Subcutaneous abdominal adipose tissue (tissue), 5 donors: Measurements from ENCODE around the gene TESK2.

Experiments
- H3K27ac ChIP-seq: one replicate; pipeline ENCODE4 v1.7.0; 2013; ENCODE audit warnings: low read depth, mild to moderate bottlenecking, inconsistent platforms, low read length, moderate library complexity
- H3K27me3 ChIP-seq, 5 donors: one replicate each; pipeline ENCODE4 v1.7.0; 2013; ENCODE audit warnings: low read length in 5 of 5, inconsistent platforms in 1 of 5; ENCODE audit not compliant: control insufficient read depth in 5 of 5, insufficient read depth in 4 of 5
- H3K36me3 ChIP-seq, 5 donors: one replicate each; pipeline ENCODE4 v1.7.0; 2013; ENCODE audit warnings: low read length in 5 of 5; ENCODE audit not compliant: control insufficient read depth in 5 of 5, insufficient read depth in 5 of 5
- H3K4me1 ChIP-seq, 5 donors: one replicate each; pipeline ENCODE4 v1.7.0; 2013; ENCODE audit warnings: low read length in 5 of 5, mild to moderate bottlenecking in 3 of 5, moderate library complexity in 1 of 5; ENCODE audit not compliant: control insufficient read depth in 5 of 5, insufficient read depth in 5 of 5
- H3K4me3 ChIP-seq, 5 donors: one replicate each; pipeline ENCODE4 v1.7.0; 2013; ENCODE audit warnings: low read length in 5 of 5, low read depth in 1 of 5
- H3K9ac ChIP-seq, 5 donors: one replicate each; pipeline ENCODE4 v1.7.0; 2013; ENCODE audit warnings: low read length in 5 of 5, mild to moderate bottlenecking in 4 of 5, moderate library complexity in 3 of 5
- H3K9me3 ChIP-seq, 5 donors: one replicate each; pipeline ENCODE4 v1.7.0; 2013; ENCODE audit warnings: low read length in 5 of 5; ENCODE audit not compliant: control insufficient read depth in 5 of 5
- donor health status: healthy.
- donor health status: healthy.
- donor health status: healthy.
- donor health status: healthy.
- donor health status: healthy.

Gene TESK2

GRCh38 chr1:45446950-45447672 is 43.9 kb downstream of the TESK2 start:
- Histone ChIP-seq H3K4me3 (no peak overlapping the region), H3K4me1 (no peaks in the 10 kb centered on the region), H3K27ac (no peak overlapping the region), H3K27me3 (no peaks in the 10 kb centered on the region), H3K36me3 (no peaks in the 10 kb centered on the region), H3K9ac (no peak overlapping the region), H3K9me3 (no peaks in the 10 kb centered on the region)

GRCh38 chr1:45446530-45446929 is 44.4 kb downstream of the TESK2 start:
- Histone ChIP-seq H3K27ac (no peak overlapping the region), H3K36me3 (no peaks in the 10 kb centered on the region), H3K9me3 (no peaks in the 10 kb centered on the region), H3K4me1 (no peaks in the 10 kb centered on the region), H3K27me3 (no peaks in the 10 kb centered on the region), H3K4me3 (no peak overlapping the region), H3K9ac (no peak overlapping the region)

- Histone ChIP-seq H3K27me3 (no peaks in the 10 kb centered on the region), H3K27ac (no peak overlapping the region), H3K9ac (no peak overlapping the region), H3K9me3 (no peaks in the 10 kb centered on the region), H3K4me1 (no peaks in the 10 kb centered on the region), H3K36me3 (no peaks in the 10 kb centered on the region), H3K4me3 (no peak overlapping the region)
Observed at GRCh38 chr1:45444609-45445131, 46.3 kb downstream of the TESK2 start.

GRCh38 chr1:45443580-45444446 is 47.1 kb downstream of the TESK2 start:
- Histone ChIP-seq H3K4me1 (no peaks in the 10 kb centered on the region), H3K9me3 (no peaks in the 10 kb centered on the region), H3K4me3 (no peak overlapping the region), H3K36me3 (no peaks in the 10 kb centered on the region), H3K9ac (no peak overlapping the region), H3K27me3 (no peaks in the 10 kb centered on the region), H3K27ac (no peak overlapping the region)

- no peaks in the 10 kb centered on the region for H3K9me3 ChIP-seq
- H3K9ac ChIP-seq = no peak overlapping the region
- H3K4me3 ChIP-seq = no peak overlapping the region
- H3K4me1 ChIP-seq = no peaks in the 10 kb centered on the region
- no peak overlapping the region for H3K27ac ChIP-seq
- H3K36me3 ChIP-seq = no peaks in the 10 kb centered on the region
- H3K27me3 ChIP-seq = no peaks in the 10 kb centered on the region
Observed at GRCh38 chr1:45442272-45442671, 48.7 kb downstream of the TESK2 start.

GRCh38 chr1:45437323-45437722 is 53.6 kb downstream of the TESK2 start:
- no peak overlapping the region for H3K27ac ChIP-seq
- H3K4me3 ChIP-seq = no peak overlapping the region
- H3K9me3 ChIP-seq = no peaks in the 10 kb centered on the region
- no peak overlapping the region for H3K9ac ChIP-seq
- no peaks in the 10 kb centered on the region for H3K36me3 ChIP-seq
- H3K4me1 ChIP-seq = no peaks in the 10 kb centered on the region
- H3K27me3 ChIP-seq = no peaks in the 10 kb centered on the region

GRCh38 chr1:45430490-45430889 is 60.5 kb downstream of the TESK2 start:
- Histone ChIP-seq H3K9ac (no peak overlapping the region), H3K4me3 (no peak overlapping the region), H3K27me3 (no peaks in the 10 kb centered on the region), H3K9me3 (no peaks in the 10 kb centered on the region), H3K36me3 (no peaks in the 10 kb centered on the region), H3K4me1 (peaks cover 0 to 2% (median 0%) of the 10 kb centered on the region in 5 donors), H3K27ac (no peak overlapping the region)

- no peaks in the 10 kb centered on the region for H3K36me3 ChIP-seq
- H3K9me3 ChIP-seq = no peaks in the 10 kb centered on the region
- H3K4me1 ChIP-seq = peaks cover 0 to 2% (median 0%) of the 10 kb centered on the region in 5 donors
- no peak overlapping the region for H3K4me3 ChIP-seq
- H3K27me3 ChIP-seq = no peaks in the 10 kb centered on the region
- H3K27ac ChIP-seq = no peak overlapping the region
- H3K9ac ChIP-seq = no peak overlapping the region
Observed at GRCh38 chr1:45429561-45430159, 61.3 kb downstream of the TESK2 start.

GRCh38 chr1:45423906-45424678 is 66.9 kb downstream of the TESK2 start:
- no peak overlapping the region for H3K9ac ChIP-seq
- H3K27ac ChIP-seq = no peak overlapping the region
- no peaks in the 10 kb centered on the region for H3K4me1 ChIP-seq
- H3K27me3 ChIP-seq = no peaks in the 10 kb centered on the region
- H3K9me3 ChIP-seq = peaks cover 0 to 2% (median 0%) of the 10 kb centered on the region in 5 donors
- no peaks in the 10 kb centered on the region for H3K36me3 ChIP-seq
- H3K4me3 ChIP-seq = no peak overlapping the region
